Fibroblast of the aortic adventitia (primary cell): ENCODE measurements around the gene ATG101. TPM values are rescaled to one million over a fixed set of nuclear protein-coding genes. Genes with fewer than 3 reads are reported as not detected.

ENCODE experiments used
- DNase-seq: peaks from one replicate; pipeline ENCODE4 v3.0.0-alpha.2; 2010; ENCODE audit warnings: low read depth
- H3K4me3 ChIP-seq: 2 replicates; pipeline ENCODE4 v1.5.1; 2011; ENCODE audit warnings: low read depth, mild to moderate bottlenecking, control low read depth, low read length, moderate library complexity
- CTCF ChIP-seq: IDR thresholded peaks from 2 replicates; pipeline ENCODE4 v1.5.1; 2011; ENCODE audit warnings: mild to moderate bottlenecking, low read length, control low read depth, inconsistent platforms; ENCODE audit not compliant: insufficient read depth
- total RNA-seq: library from RNA; depleted of rRNA; stranded (reverse); fragments of >200 nt; gene quantifications from 2 replicates; pipeline ENCODE4 v1.2.3, GENCODE V29; 2012; ENCODE audit warnings: low replicate concordance

Gene ATG101
- total RNA-seq, 1 donor = 41.1 TPM

DNA sequence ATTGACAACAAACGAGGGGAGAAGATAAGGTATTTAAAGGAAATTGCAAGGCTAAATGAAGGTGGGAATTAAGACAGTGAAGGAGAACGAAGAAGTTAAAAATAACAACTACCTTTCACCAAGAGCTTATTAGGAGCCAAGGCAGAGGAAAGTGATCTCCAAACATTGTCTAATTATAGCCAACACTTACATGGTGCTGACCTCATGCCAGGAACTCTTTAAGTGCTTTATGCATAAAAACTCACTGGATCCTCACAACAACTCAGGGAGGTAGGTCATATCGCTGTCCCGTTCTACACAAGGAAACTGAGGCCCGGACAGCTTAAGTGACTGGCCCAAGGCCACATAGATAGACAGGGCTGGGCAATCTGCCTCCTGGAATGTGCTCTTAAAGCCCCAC is 43.5 kb upstream of the ATG101 start:
- DNase-seq = no peak
- TF ChIP-seq CTCF = no peak
- no peak overlapping the region for H3K4me3 ChIP-seq

DNA sequence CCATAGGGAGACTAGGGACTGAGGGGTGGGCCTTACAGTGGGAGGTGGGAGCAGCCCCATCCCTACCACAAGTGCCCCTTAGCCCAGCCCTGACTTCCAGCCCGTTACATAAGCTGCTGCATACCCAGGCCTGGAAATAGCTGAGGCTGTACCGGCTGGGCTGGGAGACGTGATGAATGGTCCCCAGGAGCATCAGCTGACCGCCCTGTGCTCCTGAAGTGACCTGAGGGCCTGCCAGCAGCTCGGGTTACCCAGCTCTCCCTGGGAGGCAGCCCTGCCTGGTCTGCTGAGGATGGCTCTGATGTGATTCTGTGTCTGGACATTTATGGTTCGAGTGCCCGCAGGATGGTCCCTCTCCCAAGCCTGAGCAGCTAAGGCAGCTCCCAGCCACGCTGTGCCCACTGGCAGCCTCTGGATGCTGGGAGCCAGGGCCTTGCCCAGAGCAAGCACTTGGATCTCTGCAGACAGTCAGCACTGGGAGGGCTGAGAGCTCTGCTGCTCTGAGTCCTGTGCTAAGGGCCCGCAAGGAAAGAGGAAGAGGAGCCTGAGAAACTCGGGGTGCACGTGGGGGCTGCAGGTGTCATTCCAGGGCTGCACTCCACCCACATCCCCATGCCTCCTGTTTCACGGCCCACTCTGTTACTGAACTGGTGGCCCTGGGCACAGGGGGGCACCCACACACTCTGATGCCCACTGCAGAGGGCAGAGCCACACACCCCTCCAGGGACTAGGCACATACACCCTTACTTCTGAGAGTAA is 42.5 kb upstream of the ATG101 start:
- no peak for DNase-seq
- TF ChIP-seq CTCF = no peak
- no peak overlapping the region for H3K4me3 ChIP-seq

- TF ChIP-seq CTCF = no peak
- no peak overlapping the region for H3K4me3 ChIP-seq
- DNase-seq = peak; percentile 41
These were observed 40.1 kb upstream of the ATG101 start for GRCh38 chr12:52029685-52030084.

- H3K4me3 ChIP-seq = peak overlapping the region; percentile 54
- DNase-seq = peak; percentile 88
- no peak for TF ChIP-seq CTCF
These were observed 37.4 kb upstream of the ATG101 start for GRCh38 chr12:52032446-52032803.

- H3K4me3 ChIP-seq = peak overlapping the region; percentile 54
- TF ChIP-seq CTCF = no peak
- DNase-seq = peak; percentile 97
These were observed 36.9 kb upstream of the ATG101 start for GRCh38 chr12:52032804-52033445.

GRCh38 chr12:52033446-52034140 is 36.2 kb upstream of the ATG101 start:
- TF ChIP-seq CTCF = no peak
- DNase-seq = no peak
- peak overlapping the region; percentile 48 for H3K4me3 ChIP-seq
